Measurements from ENCODE around the gene DNLZ. TPM values are rescaled to one million over a fixed set of nuclear protein-coding genes. Genes with fewer than 3 reads are reported as not detected.

The DNLZ gene
- total and polyA plus RNA-seq, 2 of the 4 experiments (the other 2 are of a cell fraction) = 2.0 to 11.4 TPM

DNA sequence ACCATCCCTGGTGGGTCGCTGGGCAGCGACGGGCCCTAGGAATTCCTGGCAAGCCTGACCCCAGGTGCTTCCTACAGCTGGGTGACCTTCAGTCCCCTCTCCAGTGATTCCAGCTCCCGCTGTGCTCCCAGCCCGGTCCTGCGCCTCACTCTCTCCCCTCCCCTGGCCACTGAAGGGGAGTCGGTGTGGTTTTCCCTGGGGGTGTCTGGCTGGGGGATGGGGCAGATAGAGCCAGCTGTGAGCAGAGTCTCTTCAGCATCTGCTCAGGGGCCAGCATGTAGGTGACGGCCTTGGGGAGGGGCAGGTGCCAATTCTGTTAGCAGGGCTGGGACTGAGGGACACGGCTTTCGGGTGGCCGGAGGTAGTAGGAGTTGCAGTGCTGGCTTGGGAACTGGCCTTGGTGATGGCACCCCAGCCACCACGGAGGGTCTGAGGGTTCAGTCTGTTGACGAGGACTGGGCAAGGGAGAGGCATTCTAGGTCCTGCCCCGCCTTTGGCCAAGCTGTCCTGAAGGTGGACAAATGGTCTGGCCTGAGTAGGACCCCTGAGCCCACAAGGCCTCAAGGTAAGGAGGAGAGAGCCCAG is 33.0 kb downstream of the DNLZ start:
- Histone ChIP-seq H4K91ac (ENCODE audit: insufficient read depth, low read depth, low read length) (no peak overlapping the region), H4K8ac (ENCODE audit: low read depth in 2 of 2, low read length in 2 of 2) (no peak overlapping the region), H2BK20ac (ENCODE audit: low read depth, low read length) (no peak overlapping the region), H3K23ac (ENCODE audit: low read depth, low read length) (peak overlapping the region; percentile 43; the same call in 1 of the 2 replicates), H3K4me1 (ENCODE audit: control insufficient read depth, insufficient read depth, low read length) (peaks cover 32% of the 10 kb centered on the region), H2AK5ac (ENCODE audit: low read depth, low read length) (no peak overlapping the region), H3K18ac (ENCODE audit: low read depth, low read length) (no peak overlapping the region), H2AFZ (replicated peaks; ENCODE audit: low read length, poor library complexity) (no peak overlapping the region), H4K20me1 (ENCODE audit: insufficient read depth, low read length) (peaks cover 72% of the 10 kb centered on the region), H3K79me1 (ENCODE audit: low read depth in 1 of 2, low read length in 2 of 2) (peaks cover 1 to 49% of the 10 kb centered on the region in 2 experiments; a peak in 2 of 4 replicates), H3K9ac (ENCODE audit: low read depth, low read length) (no peak overlapping the region; the same call in 1 of the 2 replicates), H3K14ac (replicated peaks; ENCODE audit: low read depth, low read length) (no peak overlapping the region), H2AK9ac (replicated peaks; ENCODE audit: low read depth, low read length, poor library complexity) (no peak overlapping the region), H3K9me1 (ENCODE audit: insufficient read depth, low read length) (peaks cover 3% of the 10 kb centered on the region), H3K9me3 (ENCODE audit: control insufficient read depth, insufficient read depth, low read length) (no peaks in the 10 kb centered on the region), H3K4me2 (ENCODE audit: low read depth, low read length) (peak overlapping the region; percentile 19; the same call in 1 of the 2 replicates), H3K27me3 (ENCODE audit: control insufficient read depth, insufficient read depth, low read length) (no peaks in the 10 kb centered on the region), H2BK15ac (ENCODE audit: low read depth, low read length) (no peak overlapping the region), H3K27ac (ENCODE audit: insufficient read depth, low read length) (peak overlapping the region; percentile 18), H3K36me3 (ENCODE audit: control insufficient read depth, insufficient read depth, low read length) (peaks cover 35% of the 10 kb centered on the region; the same call in 1 of the 2 replicates), H2BK120ac (ENCODE audit: low read depth, low read length) (no peak overlapping the region), H3K56ac (ENCODE audit: extremely low read depth, insufficient read depth, low read length) (no peak overlapping the region), H4K5ac (ENCODE audit: low read depth, low read length) (no peak overlapping the region), H2BK5ac (ENCODE audit: low read depth, low read length, poor library complexity, severe bottlenecking) (no peak overlapping the region), H3K4ac (ENCODE audit: low read depth, low read length) (no peak overlapping the region), H3K4me3 (ENCODE audit: insufficient read depth, low read depth, low read length) (no peak overlapping the region)
- in situ Hi-C loops (cut with MboI; ENCODE audit: low sequenced_read_pairs) = no loop called here
- ChIA-PET POLR2A (ENCODE audit: unreplicated experiment) (no interaction called here), CTCF (no interaction called here)
- dilution Hi-C loops (cut with HindIII; ENCODE audit: low sequenced_read_pairs, unreplicated experiment) = no loop called here
- ATAC-seq (ENCODE audit: low read depth) (no peak), DNase-seq (no peak)
- no peak for TF ChIP-seq MAFK (IDR thresholded peaks at IDR 0.05; ENCODE audit: low read depth, low read length)
- TF ChIP-seq MXI1 (IDR thresholded peaks at IDR 0.05; ENCODE audit: borderline replicate concordance, low read depth, low read length) = no peak
- no peak for TF ChIP-seq RFX5 (IDR thresholded peaks at IDR 0.05; ENCODE audit: low read depth, low read length)
- TF ChIP-seq, protein P1, sequence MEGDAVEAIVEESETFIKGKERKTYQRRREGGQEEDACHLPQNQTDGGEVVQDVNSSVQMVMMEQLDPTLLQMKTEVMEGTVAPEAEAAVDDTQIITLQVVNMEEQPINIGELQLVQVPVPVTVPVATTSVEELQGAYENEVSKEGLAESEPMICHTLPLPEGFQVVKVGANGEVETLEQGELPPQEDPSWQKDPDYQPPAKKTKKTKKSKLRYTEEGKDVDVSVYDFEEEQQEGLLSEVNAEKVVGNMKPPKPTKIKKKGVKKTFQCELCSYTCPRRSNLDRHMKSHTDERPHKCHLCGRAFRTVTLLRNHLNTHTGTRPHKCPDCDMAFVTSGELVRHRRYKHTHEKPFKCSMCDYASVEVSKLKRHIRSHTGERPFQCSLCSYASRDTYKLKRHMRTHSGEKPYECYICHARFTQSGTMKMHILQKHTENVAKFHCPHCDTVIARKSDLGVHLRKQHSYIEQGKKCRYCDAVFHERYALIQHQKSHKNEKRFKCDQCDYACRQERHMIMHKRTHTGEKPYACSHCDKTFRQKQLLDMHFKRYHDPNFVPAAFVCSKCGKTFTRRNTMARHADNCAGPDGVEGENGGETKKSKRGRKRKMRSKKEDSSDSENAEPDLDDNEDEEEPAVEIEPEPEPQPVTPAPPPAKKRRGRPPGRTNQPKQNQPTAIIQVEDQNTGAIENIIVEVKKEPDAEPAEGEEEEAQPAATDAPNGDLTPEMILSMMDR (conservative IDR thresholded peaks at IDR 0.05; ENCODE audit: low read depth, low read length) = no peak
- TF ChIP-seq, protein P2, sequence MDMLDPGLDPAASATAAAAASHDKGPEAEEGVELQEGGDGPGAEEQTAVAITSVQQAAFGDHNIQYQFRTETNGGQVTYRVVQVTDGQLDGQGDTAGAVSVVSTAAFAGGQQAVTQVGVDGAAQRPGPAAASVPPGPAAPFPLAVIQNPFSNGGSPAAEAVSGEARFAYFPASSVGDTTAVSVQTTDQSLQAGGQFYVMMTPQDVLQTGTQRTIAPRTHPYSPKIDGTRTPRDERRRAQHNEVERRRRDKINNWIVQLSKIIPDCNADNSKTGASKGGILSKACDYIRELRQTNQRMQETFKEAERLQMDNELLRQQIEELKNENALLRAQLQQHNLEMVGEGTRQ (IDR thresholded peaks at IDR 0.05; ENCODE audit: low read depth, low read length) = no peak
- no peak for TF ChIP-seq BHLHE40 (IDR thresholded peaks at IDR 0.05; ENCODE audit: low read depth, low read length)
- TF ChIP-seq CEBPB (IDR thresholded peaks at IDR 0.05; ENCODE audit: low read depth, low read length) = no peak
- no peak for TF ChIP-seq ELK1 (IDR thresholded peaks at IDR 0.05; ENCODE audit: borderline replicate concordance, low read depth, low read length)
- no peak for TF ChIP-seq MAZ (IDR thresholded peaks at IDR 0.05; ENCODE audit: borderline replicate concordance, low read depth, low read length)
- no peak for TF ChIP-seq SMC3 (IDR thresholded peaks at IDR 0.05; ENCODE audit: low read depth, low read length)
- no peak for TF ChIP-seq POLR2A (IDR thresholded peaks at IDR 0.05; ENCODE audit: low read depth, low read length)
- TF ChIP-seq FOS (IDR thresholded peaks at IDR 0.05; ENCODE audit: low read depth, low read length) = no peak
- TF ChIP-seq CHD1 (IDR thresholded peaks at IDR 0.05; ENCODE audit: low read depth, low read length) = no peak
- TF ChIP-seq RAD21 (IDR thresholded peaks at IDR 0.05; ENCODE audit: low read length) = no peak
- TF ChIP-seq RCOR1 (IDR thresholded peaks at IDR 0.05; ENCODE audit: insufficient replicate concordance, low read length) = no peak
- TF ChIP-seq NFE2L2 (IDR thresholded peaks at IDR 0.05; ENCODE audit: low read depth, low read length) = no peak
- intact Hi-C loops (cut with micrococcal nuclease) = no loop called here
- no TSS peak for BruUV-seq (replicated peaks)
- WGBS, 2 experiments (ENCODE audit: extremely low coverage in 2 of 2, insufficient read length in 1 of 2) = 90% methylated on average over 8 of the region's 14 CpGs; no CpG with 5 or more reads in 1 of the 2 experiments
